ENCODE results near the gene MAD1L1.

DNA sequence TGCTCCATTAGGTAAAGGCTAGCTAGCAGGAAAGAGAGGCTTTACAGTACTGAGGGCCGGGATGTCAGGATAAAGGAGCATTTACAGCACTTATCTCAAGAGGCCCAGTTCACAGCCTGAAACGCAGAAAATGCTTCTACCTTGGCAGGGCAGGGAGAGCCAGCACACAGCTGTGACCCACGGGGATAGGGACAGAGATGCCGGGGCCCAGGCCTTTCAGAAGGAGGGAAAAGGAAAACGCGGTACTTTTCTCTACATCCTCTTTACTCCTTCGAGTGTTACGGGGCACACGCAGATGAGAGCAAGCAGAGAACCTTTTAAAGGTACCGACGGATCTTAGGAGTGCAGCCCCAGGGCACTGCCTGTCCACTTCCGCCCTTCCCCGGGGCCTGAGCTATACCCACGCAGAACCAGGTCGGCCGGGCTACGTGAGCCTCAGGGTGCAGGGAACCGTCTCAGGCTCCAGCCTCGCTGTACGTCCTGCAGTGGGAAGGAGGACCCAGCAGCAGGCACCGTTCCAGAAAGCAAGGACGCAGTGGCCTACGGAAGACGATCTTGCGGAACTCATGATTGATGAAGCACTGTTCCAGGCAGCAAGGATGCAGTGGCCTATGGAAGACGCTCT, 330.4 kb downstream of the MAD1L1 start:
- TF ChIP-seq CTCF (conservative IDR thresholded peaks at IDR 0.05), result no peak
- no peak for TF ChIP-seq EZH2 (IDR thresholded peaks at IDR 0.05; ENCODE audit: low read depth)

Measured in PC-9 (cell line).